ENCODE measurements around the gene SLC25A25. TPM values are rescaled to one million over a fixed set of nuclear protein-coding genes. Genes with fewer than 3 reads are reported as not detected.

SLC25A25 gene
- total RNA-seq, 1 donor: 47.5 TPM

DNA sequence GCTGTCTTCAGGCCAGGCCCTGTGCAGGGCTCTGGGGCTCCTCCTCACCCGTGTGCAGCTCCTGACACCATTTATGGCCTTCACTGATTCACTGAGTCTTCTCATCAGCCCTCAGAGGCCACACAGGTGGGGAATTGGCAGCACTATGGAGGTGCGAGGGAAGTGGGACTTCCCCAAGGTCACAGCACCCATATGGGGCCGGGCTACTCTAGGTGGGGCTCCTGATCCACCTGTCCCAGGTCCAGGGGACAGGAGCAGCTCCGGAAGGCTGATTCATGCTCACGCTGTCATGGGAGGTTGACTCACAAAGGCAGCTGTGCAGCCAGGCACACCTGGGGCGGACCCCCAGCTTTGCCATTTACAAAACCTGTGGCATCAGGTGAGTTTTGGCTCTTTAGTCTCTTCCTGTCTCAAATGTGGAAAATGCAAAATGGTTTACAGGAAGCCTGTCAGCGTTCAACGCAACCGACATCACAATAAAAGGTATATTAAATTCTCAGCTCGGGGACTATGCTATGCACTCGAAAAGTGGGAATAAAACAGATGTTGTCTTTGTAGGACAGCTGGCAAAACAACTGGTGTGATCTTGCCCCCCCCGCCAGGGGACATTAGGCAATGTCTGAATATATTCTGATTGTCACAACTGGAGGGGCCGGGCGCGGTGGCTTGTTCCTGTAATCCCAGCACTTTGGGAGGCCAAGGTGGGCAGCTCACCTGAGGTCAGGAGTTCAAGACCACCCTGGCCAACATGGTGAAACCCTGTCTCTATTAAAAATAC lies 15.9 kb upstream of the SLC25A25 start:
- TF ChIP-seq, protein P1, sequence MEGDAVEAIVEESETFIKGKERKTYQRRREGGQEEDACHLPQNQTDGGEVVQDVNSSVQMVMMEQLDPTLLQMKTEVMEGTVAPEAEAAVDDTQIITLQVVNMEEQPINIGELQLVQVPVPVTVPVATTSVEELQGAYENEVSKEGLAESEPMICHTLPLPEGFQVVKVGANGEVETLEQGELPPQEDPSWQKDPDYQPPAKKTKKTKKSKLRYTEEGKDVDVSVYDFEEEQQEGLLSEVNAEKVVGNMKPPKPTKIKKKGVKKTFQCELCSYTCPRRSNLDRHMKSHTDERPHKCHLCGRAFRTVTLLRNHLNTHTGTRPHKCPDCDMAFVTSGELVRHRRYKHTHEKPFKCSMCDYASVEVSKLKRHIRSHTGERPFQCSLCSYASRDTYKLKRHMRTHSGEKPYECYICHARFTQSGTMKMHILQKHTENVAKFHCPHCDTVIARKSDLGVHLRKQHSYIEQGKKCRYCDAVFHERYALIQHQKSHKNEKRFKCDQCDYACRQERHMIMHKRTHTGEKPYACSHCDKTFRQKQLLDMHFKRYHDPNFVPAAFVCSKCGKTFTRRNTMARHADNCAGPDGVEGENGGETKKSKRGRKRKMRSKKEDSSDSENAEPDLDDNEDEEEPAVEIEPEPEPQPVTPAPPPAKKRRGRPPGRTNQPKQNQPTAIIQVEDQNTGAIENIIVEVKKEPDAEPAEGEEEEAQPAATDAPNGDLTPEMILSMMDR (IDR thresholded peaks at IDR 0.05; ENCODE audit: insufficient read depth, low read depth, low read length): no peak
- no peak for DNase-seq (ENCODE audit: low read depth)
- H3K4me3 ChIP-seq (ENCODE audit: low read depth, low read length): no peak overlapping the region

DNA sequence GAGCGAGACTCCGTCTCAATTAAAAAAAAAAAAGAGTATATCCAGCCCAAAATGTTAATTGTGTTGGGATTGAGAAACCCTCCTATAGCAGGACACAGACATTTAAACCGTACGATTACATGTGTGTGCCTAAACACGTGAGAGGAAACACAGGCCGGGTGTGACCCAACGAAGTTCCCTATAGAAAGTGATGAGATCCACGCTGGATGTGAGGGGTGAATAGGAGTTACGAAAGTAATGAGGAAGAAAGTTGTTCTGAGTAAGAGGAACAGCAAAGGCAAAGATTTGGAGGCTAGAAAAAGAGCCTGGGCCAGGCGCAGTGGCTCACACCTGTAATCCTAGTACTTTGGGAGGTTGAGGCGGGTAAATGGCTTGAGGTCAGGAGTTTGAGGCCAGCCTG lies 14.5 kb upstream of the SLC25A25 start:
- DNase-seq (ENCODE audit: low read depth): no peak
- TF ChIP-seq, protein P1 (IDR thresholded peaks at IDR 0.05; ENCODE audit: insufficient read depth, low read depth, low read length): no peak
- no peak overlapping the region for H3K4me3 ChIP-seq (ENCODE audit: low read depth, low read length)

DNA sequence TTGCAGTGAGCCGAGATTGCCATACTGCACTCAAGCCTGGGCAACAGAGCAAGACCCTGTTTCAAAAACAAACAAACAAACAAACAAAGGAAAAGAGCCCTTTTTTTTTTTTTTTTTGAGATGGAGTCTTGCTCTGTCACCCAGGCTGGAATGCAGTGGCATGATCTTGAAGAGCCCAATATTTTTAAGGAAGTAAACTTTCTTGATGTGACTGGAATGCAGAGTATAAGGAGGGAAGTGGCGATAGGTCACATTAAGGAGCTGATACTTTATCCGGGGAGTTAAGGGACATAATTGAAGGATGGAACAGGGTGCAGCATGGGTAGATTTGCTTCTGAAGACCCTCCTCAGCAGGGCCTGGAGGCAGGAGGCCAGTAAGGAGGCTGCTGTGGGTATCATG lies 13.9 kb upstream of the SLC25A25 start:
- H3K4me3 ChIP-seq (ENCODE audit: low read depth, low read length): no peak overlapping the region
- TF ChIP-seq, protein P1 (IDR thresholded peaks at IDR 0.05; ENCODE audit: insufficient read depth, low read depth, low read length): no peak
- no peak for DNase-seq (ENCODE audit: low read depth)

DNA sequence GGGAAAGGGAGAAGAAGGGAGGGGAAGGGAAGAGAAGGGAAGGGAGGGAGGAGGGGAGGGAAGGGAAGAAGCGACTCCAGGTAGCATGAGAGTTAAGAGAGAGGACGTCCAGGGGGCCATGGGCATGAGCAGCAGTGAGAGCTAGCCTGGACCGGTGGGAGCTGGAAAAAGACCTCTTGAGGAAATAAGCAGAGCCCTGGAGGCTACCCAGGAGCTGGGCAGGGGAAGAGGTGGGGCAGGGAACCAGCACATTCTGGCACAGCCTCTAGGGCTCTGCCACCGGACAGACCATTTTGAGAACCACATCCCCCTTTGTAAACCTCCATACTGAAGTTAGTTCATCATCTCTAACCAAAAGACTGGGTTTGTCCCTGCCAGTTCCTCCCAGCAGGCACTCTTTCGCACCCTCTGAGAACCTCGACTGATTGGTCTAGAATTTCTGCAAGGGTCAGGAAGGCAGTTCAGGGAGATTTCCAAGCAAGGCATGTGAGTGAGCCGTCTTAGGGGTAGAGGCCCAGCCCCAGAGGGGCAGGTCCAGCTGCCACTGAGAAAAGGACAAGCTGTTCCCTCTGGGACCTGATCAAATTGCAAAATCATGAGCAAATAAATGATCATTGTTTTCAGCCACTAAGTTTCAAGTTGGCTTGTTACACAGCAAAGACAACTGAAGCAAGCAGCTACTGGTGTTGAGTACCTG lies 12.5 kb upstream of the SLC25A25 start:
- TF ChIP-seq, protein P1 (IDR thresholded peaks at IDR 0.05; ENCODE audit: insufficient read depth, low read depth, low read length): no peak
- H3K4me3 ChIP-seq (ENCODE audit: low read depth, low read length): no peak overlapping the region

DNA sequence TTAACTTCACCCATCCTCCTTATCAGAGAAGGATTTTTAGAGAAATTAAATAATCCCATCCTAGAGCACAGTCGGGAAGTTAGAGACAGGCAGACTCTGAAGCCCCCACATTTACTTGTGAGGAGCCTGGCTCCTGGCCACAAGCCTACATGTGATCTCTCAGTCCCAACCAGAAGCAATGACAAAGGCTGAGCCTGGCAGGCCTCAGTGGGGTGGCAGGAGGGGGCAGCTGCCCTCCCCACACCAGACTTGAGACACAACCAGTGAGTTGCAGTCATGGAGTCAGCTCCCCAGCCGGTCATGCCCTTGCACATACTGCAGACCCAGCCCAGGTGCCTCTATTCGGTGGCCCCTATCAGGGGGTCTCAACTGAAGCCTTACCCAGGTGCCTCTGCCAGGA lies 11.9 kb upstream of the SLC25A25 start:
- no peak for DNase-seq (ENCODE audit: low read depth)
- H3K4me3 ChIP-seq (ENCODE audit: low read depth, low read length): no peak overlapping the region
- TF ChIP-seq, protein P1 (IDR thresholded peaks at IDR 0.05; ENCODE audit: insufficient read depth, low read depth, low read length): no peak

More for the DNA sequence above, 12.5 kb upstream of the SLC25A25 start:
- DNase-seq (ENCODE audit: low read depth): peak; percentile 67

DNA sequence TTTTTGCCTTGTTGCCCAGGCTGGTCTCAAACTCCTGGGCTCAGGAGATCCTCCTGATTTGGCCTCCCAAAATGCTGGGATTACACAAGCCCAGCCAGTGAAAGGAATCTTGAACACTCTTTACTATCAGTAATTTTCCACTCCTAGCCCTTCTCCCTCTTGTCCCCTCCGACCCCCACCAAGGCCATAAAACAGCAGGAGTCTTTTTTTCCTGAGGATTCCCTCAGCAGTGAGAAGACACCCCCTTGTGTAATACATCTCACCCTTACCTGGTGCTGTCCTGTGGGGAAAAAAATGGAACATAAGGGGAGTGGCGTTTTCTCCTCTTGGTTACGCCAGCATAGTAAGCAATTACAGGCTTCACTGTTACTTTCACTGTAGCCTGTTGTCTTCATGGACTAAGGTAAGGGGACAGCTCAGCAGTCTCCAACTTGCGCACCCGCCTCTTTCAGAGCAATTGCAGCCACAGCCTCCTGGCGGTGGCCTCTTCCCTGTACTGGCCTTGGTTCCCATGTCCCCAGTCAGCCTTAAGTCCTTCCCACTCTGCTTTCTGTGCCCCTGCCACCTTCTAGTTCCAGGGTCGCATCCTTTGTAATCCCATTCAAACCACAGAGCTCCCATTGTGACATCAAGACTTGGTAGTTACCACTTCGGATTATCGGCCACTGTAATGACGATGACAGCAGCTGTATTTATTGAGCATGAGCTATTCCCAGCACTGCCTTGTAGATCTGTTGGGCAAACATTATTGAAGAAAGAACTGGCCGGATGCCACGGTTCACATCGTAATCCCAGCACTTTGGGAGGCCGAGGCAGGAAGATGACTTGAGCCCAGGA lies 10.9 kb upstream of the SLC25A25 start:
- no peak overlapping the region for H3K4me3 ChIP-seq (ENCODE audit: low read depth, low read length)
- TF ChIP-seq, protein P1 (IDR thresholded peaks at IDR 0.05; ENCODE audit: insufficient read depth, low read depth, low read length): no peak
- peak; percentile 78 for DNase-seq (ENCODE audit: low read depth)
